Testis (tissue), 2 donors: ENCODE data around the gene ANKS4B.

Experiments used
- POLR2A ChIP-seq: fragments of 450-650 bp; IDR thresholded peaks from one replicate; pipeline ENCODE4 v1.6.1; 2017; ENCODE audit warnings: antibody characterized with exemption, mild to moderate bottlenecking, moderate library complexity
- TF ChIP-seq, protein P1 (sequence below), 3 experiments: fragments of 450-650 bp in 2 of 3; fragments of 200-600 bp in 1 of 3; sonication (generic) in 1 of 3; IDR thresholded peaks; one replicate each; pipeline ENCODE4 v1.5.1; 2016 to 2019; ENCODE audit warnings: antibody characterized with exemption in 3 of 3, mild to moderate bottlenecking in 2 of 3, moderate library complexity in 1 of 3

GRCh38 chr16:21233521-21234150, at the start of gene ANKS4B:
- no peak for TF ChIP-seq POLR2A
- TF ChIP-seq, protein P1, sequence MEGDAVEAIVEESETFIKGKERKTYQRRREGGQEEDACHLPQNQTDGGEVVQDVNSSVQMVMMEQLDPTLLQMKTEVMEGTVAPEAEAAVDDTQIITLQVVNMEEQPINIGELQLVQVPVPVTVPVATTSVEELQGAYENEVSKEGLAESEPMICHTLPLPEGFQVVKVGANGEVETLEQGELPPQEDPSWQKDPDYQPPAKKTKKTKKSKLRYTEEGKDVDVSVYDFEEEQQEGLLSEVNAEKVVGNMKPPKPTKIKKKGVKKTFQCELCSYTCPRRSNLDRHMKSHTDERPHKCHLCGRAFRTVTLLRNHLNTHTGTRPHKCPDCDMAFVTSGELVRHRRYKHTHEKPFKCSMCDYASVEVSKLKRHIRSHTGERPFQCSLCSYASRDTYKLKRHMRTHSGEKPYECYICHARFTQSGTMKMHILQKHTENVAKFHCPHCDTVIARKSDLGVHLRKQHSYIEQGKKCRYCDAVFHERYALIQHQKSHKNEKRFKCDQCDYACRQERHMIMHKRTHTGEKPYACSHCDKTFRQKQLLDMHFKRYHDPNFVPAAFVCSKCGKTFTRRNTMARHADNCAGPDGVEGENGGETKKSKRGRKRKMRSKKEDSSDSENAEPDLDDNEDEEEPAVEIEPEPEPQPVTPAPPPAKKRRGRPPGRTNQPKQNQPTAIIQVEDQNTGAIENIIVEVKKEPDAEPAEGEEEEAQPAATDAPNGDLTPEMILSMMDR (IDR thresholded peaks at IDR 0.05), result no peak
